HL-60 (cell line): Measurements from ENCODE around the gene KRTAP22-2.

Experiments used
- GABPA ChIP-seq: IDR thresholded peaks from 2 replicates; pipeline ENCODE4 v1.6.1; 2012; ENCODE audit warnings: low read depth
- POLR2AphosphoS5 ChIP-seq: IDR thresholded peaks from 2 replicates; pipeline ENCODE4 v1.6.1; 2012; ENCODE audit warnings: low read depth
- SPI1 ChIP-seq: IDR thresholded peaks from 2 replicates; pipeline ENCODE4 v1.6.1; 2012; ENCODE audit warnings: low read depth, mild to moderate bottlenecking, borderline replicate concordance
- TF ChIP-seq, protein P1 (sequence below): IDR thresholded peaks from one replicate; pipeline ENCODE4 v1.5.1; 2011; ENCODE audit warnings: low read length, control low read depth, inconsistent platforms; ENCODE audit not compliant: insufficient read depth
- TF ChIP-seq, protein P2 (sequence below): IDR thresholded peaks from 2 replicates; pipeline ENCODE4 v1.6.1; 2012; ENCODE audit warnings: low read depth; ENCODE audit not compliant: insufficient replicate concordance

DNA sequence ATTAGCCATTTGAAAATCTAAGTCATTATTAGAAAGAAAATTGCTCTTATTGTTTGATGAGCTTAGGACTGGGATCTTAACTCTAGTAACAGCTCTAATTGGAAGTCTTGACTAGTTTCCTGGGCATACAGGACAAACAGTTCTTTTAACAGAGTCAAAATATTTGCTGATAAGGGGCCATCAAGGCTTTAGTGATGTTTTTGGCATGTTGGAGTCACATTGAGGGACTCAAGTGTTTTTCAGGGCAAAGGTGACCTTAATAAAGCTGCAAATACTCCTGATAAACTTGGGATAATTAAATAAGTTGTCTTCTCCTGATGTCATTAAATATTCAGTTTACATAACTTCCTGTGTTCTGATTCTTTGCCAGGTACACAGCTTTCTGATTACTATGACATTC is 22.6 kb downstream of the KRTAP22-2 start:
- TF ChIP-seq, protein P1, sequence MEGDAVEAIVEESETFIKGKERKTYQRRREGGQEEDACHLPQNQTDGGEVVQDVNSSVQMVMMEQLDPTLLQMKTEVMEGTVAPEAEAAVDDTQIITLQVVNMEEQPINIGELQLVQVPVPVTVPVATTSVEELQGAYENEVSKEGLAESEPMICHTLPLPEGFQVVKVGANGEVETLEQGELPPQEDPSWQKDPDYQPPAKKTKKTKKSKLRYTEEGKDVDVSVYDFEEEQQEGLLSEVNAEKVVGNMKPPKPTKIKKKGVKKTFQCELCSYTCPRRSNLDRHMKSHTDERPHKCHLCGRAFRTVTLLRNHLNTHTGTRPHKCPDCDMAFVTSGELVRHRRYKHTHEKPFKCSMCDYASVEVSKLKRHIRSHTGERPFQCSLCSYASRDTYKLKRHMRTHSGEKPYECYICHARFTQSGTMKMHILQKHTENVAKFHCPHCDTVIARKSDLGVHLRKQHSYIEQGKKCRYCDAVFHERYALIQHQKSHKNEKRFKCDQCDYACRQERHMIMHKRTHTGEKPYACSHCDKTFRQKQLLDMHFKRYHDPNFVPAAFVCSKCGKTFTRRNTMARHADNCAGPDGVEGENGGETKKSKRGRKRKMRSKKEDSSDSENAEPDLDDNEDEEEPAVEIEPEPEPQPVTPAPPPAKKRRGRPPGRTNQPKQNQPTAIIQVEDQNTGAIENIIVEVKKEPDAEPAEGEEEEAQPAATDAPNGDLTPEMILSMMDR, result no peak
- TF ChIP-seq POLR2AphosphoS5 (no peak), GABPA (no peak), SPI1 (no peak)
- TF ChIP-seq, protein P2, sequence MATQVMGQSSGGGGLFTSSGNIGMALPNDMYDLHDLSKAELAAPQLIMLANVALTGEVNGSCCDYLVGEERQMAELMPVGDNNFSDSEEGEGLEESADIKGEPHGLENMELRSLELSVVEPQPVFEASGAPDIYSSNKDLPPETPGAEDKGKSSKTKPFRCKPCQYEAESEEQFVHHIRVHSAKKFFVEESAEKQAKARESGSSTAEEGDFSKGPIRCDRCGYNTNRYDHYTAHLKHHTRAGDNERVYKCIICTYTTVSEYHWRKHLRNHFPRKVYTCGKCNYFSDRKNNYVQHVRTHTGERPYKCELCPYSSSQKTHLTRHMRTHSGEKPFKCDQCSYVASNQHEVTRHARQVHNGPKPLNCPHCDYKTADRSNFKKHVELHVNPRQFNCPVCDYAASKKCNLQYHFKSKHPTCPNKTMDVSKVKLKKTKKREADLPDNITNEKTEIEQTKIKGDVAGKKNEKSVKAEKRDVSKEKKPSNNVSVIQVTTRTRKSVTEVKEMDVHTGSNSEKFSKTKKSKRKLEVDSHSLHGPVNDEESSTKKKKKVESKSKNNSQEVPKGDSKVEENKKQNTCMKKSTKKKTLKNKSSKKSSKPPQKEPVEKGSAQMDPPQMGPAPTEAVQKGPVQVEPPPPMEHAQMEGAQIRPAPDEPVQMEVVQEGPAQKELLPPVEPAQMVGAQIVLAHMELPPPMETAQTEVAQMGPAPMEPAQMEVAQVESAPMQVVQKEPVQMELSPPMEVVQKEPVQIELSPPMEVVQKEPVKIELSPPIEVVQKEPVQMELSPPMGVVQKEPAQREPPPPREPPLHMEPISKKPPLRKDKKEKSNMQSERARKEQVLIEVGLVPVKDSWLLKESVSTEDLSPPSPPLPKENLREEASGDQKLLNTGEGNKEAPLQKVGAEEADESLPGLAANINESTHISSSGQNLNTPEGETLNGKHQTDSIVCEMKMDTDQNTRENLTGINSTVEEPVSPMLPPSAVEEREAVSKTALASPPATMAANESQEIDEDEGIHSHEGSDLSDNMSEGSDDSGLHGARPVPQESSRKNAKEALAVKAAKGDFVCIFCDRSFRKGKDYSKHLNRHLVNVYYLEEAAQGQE, result no peak
